Trophoblast cell (in vitro differentiated cells and primary cell): ENCODE results near the gene TRAPPC5.

Experiments used
- DNase-seq, 2 donors: peaks; one replicate each; pipeline ENCODE4 v3.0.0-alpha.2; 2016
- H2AFZ ChIP-seq: 2 replicates; pipeline ENCODE4 v1.6.1; 2013; ENCODE audit warnings: low read length, moderate library complexity, mild to moderate bottlenecking; ENCODE audit not compliant: insufficient read depth, poor library complexity
- H2AK5ac ChIP-seq: 2 replicates; pipeline ENCODE4 v1.6.1; 2013; ENCODE audit warnings: mild to moderate bottlenecking, low read length
- H2BK120ac ChIP-seq: 2 replicates; pipeline ENCODE4 v1.6.1; 2013; ENCODE audit warnings: low read length, mild to moderate bottlenecking, moderate library complexity; ENCODE audit not compliant: insufficient read depth, poor library complexity
- H2BK12ac ChIP-seq: 2 replicates; pipeline ENCODE4 v1.6.1; 2013; ENCODE audit warnings: mild to moderate bottlenecking, low read length, moderate library complexity
- H2BK5ac ChIP-seq: 2 replicates; pipeline ENCODE4 v1.6.1; 2013; ENCODE audit warnings: low read length, low read depth, moderate library complexity, mild to moderate bottlenecking; ENCODE audit not compliant: poor library complexity
- H3K14ac ChIP-seq: 2 replicates; pipeline ENCODE4 v1.6.1; 2013; ENCODE audit warnings: mild to moderate bottlenecking, low read length
- H3K18ac ChIP-seq: 2 replicates; pipeline ENCODE4 v1.6.1; 2013; ENCODE audit warnings: mild to moderate bottlenecking, low read length
- H3K23ac ChIP-seq: 2 replicates; pipeline ENCODE4 v1.6.1; 2013; ENCODE audit warnings: low read length
- H3K27ac ChIP-seq: 2 replicates; pipeline ENCODE4 v1.5.1; 2013; ENCODE audit warnings: low read depth, mild to moderate bottlenecking, inconsistent platforms, low read length, moderate library complexity
- H3K27me3 ChIP-seq: 2 replicates; pipeline ENCODE4 v1.6.1; 2013; ENCODE audit warnings: inconsistent platforms, mild to moderate bottlenecking, low read length, moderate library complexity; ENCODE audit not compliant: insufficient read depth
- H3K36me3 ChIP-seq, 2 experiments: 1 replicate in 1 of 2; 2 replicates in 1 of 2; pipeline ENCODE4 v1.6.1; 2013; ENCODE audit warnings: low read length in 2 of 2, mild to moderate bottlenecking in 2 of 2, moderate library complexity in 1 of 2; ENCODE audit not compliant: insufficient read depth in 2 of 2, control insufficient read depth in 1 of 2
- H3K4ac ChIP-seq: 2 replicates; pipeline ENCODE4 v1.6.1; 2013; ENCODE audit warnings: low read depth, mild to moderate bottlenecking, low read length, moderate library complexity
- H3K4me1 ChIP-seq, 2 experiments: 1 replicate in 1 of 2; 2 replicates in 1 of 2; pipeline ENCODE4 v1.6.1; 2013; ENCODE audit warnings: low read length in 2 of 2, mild to moderate bottlenecking in 2 of 2, moderate library complexity in 1 of 2; ENCODE audit not compliant: insufficient read depth in 2 of 2, control insufficient read depth in 1 of 2
- H3K4me2 ChIP-seq: 2 replicates; pipeline ENCODE4 v1.6.1; 2013; ENCODE audit warnings: inconsistent platforms, mild to moderate bottlenecking, low read length, moderate library complexity
- H3K4me3 ChIP-seq: 2 replicates; pipeline ENCODE4 v1.5.1; 2013; ENCODE audit warnings: mild to moderate bottlenecking, low read depth, low read length, inconsistent platforms
- H3K79me1 ChIP-seq: one replicate; pipeline ENCODE4 v1.6.1; 2013; ENCODE audit warnings: low read length
- H3K79me2 ChIP-seq: 2 replicates; pipeline ENCODE4 v1.6.1; 2013; ENCODE audit warnings: low read length, mild to moderate bottlenecking; ENCODE audit not compliant: control insufficient read depth, insufficient read depth, poor library complexity
- H3K9ac ChIP-seq: 2 replicates; pipeline ENCODE4 v1.6.1; 2013; ENCODE audit warnings: mild to moderate bottlenecking, low read length
- H3K9me3 ChIP-seq: 2 replicates; pipeline ENCODE4 v1.6.1; 2013; ENCODE audit warnings: low read depth, mild to moderate bottlenecking, control low read depth, inconsistent platforms, low read length; ENCODE audit not compliant: insufficient read depth
- H4K12ac ChIP-seq: 2 replicates; pipeline ENCODE4 v1.6.1; 2013; ENCODE audit warnings: low read depth, mild to moderate bottlenecking, low read length, moderate library complexity
- H4K8ac ChIP-seq: 2 replicates; pipeline ENCODE4 v1.6.1; 2013; ENCODE audit warnings: low read depth, mild to moderate bottlenecking, low read length, moderate library complexity
- H4K91ac ChIP-seq: one replicate; pipeline ENCODE4 v1.6.1; 2013; ENCODE audit warnings: low read depth, mild to moderate bottlenecking, low read length, moderate library complexity
- WGBS: extraction: QIAGEN DNeasy Blood & Tissue Kit; methylation state at CpG from one replicate; pipeline ENCODE4 v1.1.7; 2013; ENCODE audit warnings: missing lambda C conversion rate; ENCODE audit not compliant: insufficient read length, insufficient coverage; ENCODE audit errors: extremely low coverage; 5-methylcytosine and 5-hydroxymethylcytosine counted together

TRAPPC5 gene

DNA sequence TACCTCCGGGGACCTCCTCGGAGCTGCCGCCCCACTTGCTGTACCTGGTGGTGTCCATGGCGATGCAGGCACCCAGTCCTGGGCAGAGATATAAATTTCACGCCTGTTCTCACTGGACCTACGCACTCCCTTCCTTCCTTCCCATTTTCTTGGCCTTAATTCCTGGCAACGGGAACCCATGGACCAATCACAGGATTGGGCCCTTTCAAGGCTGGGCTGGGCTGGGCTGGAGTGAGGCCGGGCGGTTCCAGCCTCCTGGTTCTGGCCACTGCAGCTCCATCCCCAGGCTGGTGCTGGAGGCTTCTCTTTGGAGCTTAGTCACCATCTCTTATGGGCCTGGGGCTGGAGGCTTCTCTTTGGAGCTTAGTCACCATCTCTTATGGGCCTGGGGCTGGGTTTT, 51.4 kb downstream of the TRAPPC5 start, which contains the start of gene CLEC4G:
Gene CLEC4G, minus strand, starts transcription at position 66 of the 400 bp plus-strand sequence. Its CDS starts 8 bp downstream, at position 58.
- no peak within 1 kb of the TSS for H3K18ac ChIP-seq

GRCh38 chr19:7733376-7733775, 52.7 kb downstream of the TRAPPC5 start:
- no peak overlapping the region for H2BK5ac ChIP-seq
- H3K27ac ChIP-seq, result no peak overlapping the region
- H2AK5ac ChIP-seq, result no peak overlapping the region
- no peak overlapping the region for H2BK12ac ChIP-seq
- H3K9ac ChIP-seq, result no peak overlapping the region
- H3K79me2 ChIP-seq, result no peaks in the 10 kb centered on the region
- H3K4me1 ChIP-seq, result no peaks in the 10 kb centered on the region
- no peak overlapping the region for H4K8ac ChIP-seq
- H3K14ac ChIP-seq, result no peak overlapping the region
- H3K9me3 ChIP-seq, result peaks cover 8% of the 10 kb centered on the region
- peaks cover 30% of the 10 kb centered on the region for H3K27me3 ChIP-seq
- no peak overlapping the region for H2AFZ ChIP-seq
- no peak overlapping the region for H2BK120ac ChIP-seq
- no peak overlapping the region for H3K18ac ChIP-seq
- H3K79me1 ChIP-seq, result no peaks in the 10 kb centered on the region
- no peak overlapping the region for H3K4me3 ChIP-seq
- H4K12ac ChIP-seq, result no peak overlapping the region
- H4K91ac ChIP-seq, result no peak overlapping the region
- H3K4me2 ChIP-seq, result no peak overlapping the region
- H3K36me3 ChIP-seq, result no peaks in the 10 kb centered on the region
- no peak overlapping the region for H3K4ac ChIP-seq
- WGBS, result no CpG with 5 or more reads among the region's 6 CpGs
- no peak for DNase-seq
- H3K23ac ChIP-seq, result no peak overlapping the region

More for the DNA sequence above, 51.4 kb downstream of the TRAPPC5 start, which contains the start of gene CLEC4G:
- H4K8ac ChIP-seq, result no peak within 1 kb of the TSS
- no peak within 1 kb of the TSS for H2BK5ac ChIP-seq
- H3K4me1 ChIP-seq, result no peaks in the 10 kb centered on the region
- peaks cover 39% of the 10 kb centered on the region for H3K27me3 ChIP-seq
- H3K36me3 ChIP-seq, result no peaks in the 10 kb centered on the region
- H3K4me3 ChIP-seq, result no peak within 1 kb of the TSS
- no peak within 1 kb of the TSS for H2AK5ac ChIP-seq
- WGBS, result no CpG with 5 or more reads among the region's 9 CpGs
- H2BK120ac ChIP-seq, result no peak within 1 kb of the TSS
- no peak within 1 kb of the TSS for H4K12ac ChIP-seq
- no peak within 1 kb of the TSS for H3K23ac ChIP-seq
- no peak for DNase-seq
- no peak within 1 kb of the TSS for H3K14ac ChIP-seq
- no peaks in the 10 kb centered on the region for H3K79me1 ChIP-seq
- no peak within 1 kb of the TSS for H3K4ac ChIP-seq
- no peak within 1 kb of the TSS for H3K9ac ChIP-seq
- peaks cover 8% of the 10 kb centered on the region for H3K9me3 ChIP-seq
- H3K4me2 ChIP-seq, result no peak within 1 kb of the TSS
- H3K79me2 ChIP-seq, result no peaks in the 10 kb centered on the region
- no peak within 1 kb of the TSS for H4K91ac ChIP-seq
- no peak within 1 kb of the TSS for H2AFZ ChIP-seq
- no peak within 1 kb of the TSS for H3K27ac ChIP-seq
- no peak within 1 kb of the TSS for H2BK12ac ChIP-seq

GRCh38 chr19:7734220-7735203, 53.9 kb downstream of the TRAPPC5 start:
- Histone ChIP-seq H3K79me1 (no peaks in the 10 kb centered on the region), H3K4me2 (no peak overlapping the region), H3K4ac (no peak overlapping the region), H2AK5ac (no peak overlapping the region), H3K4me1 (no peaks in the 10 kb centered on the region), H3K23ac (no peak overlapping the region), H2AFZ (no peak overlapping the region), H3K18ac (no peak overlapping the region), H3K4me3 (no peak overlapping the region), H4K91ac (no peak overlapping the region), H2BK12ac (no peak overlapping the region), H3K27ac (no peak overlapping the region), H3K79me2 (no peaks in the 10 kb centered on the region), H3K27me3 (peaks cover 20% of the 10 kb centered on the region), H4K8ac (no peak overlapping the region), H3K9me3 (peaks cover 8% of the 10 kb centered on the region), H3K9ac (no peak overlapping the region), H2BK120ac (no peak overlapping the region), H2BK5ac (no peak overlapping the region), H4K12ac (no peak overlapping the region), H3K14ac (no peak overlapping the region), H3K36me3 (no peaks in the 10 kb centered on the region)
- DNase-seq, result peak in 1 of 2 donors; percentile 13
- WGBS, result no CpG with 5 or more reads among the region's 12 CpGs

- H4K12ac ChIP-seq, result no peak overlapping the region
- no peak overlapping the region for H4K91ac ChIP-seq
- no peak overlapping the region for H2AK5ac ChIP-seq
- H3K27ac ChIP-seq, result no peak overlapping the region
- no peak overlapping the region for H3K14ac ChIP-seq
- H3K18ac ChIP-seq, result no peak overlapping the region
- H2BK12ac ChIP-seq, result no peak overlapping the region
- H3K79me2 ChIP-seq, result no peaks in the 10 kb centered on the region
- no peak overlapping the region for H3K9ac ChIP-seq
- no peak overlapping the region for H3K23ac ChIP-seq
- peaks cover 2% of the 10 kb centered on the region for H3K9me3 ChIP-seq
- no peak overlapping the region for H4K8ac ChIP-seq
- H2AFZ ChIP-seq, result no peak overlapping the region
- H3K36me3 ChIP-seq, result no peaks in the 10 kb centered on the region
- H2BK120ac ChIP-seq, result no peak overlapping the region
- no peak overlapping the region for H3K4ac ChIP-seq
- H2BK5ac ChIP-seq, result no peak overlapping the region
- DNase-seq, result no peak
- no peak overlapping the region for H3K4me2 ChIP-seq
- no peaks in the 10 kb centered on the region for H3K4me1 ChIP-seq
- H3K27me3 ChIP-seq, result peaks cover 4% of the 10 kb centered on the region
- H3K79me1 ChIP-seq, result no peaks in the 10 kb centered on the region
- no CpG with 5 or more reads among the region's 1 CpG for WGBS
- H3K4me3 ChIP-seq, result no peak overlapping the region
These were observed 55.5 kb downstream of the TRAPPC5 start for GRCh38 chr19:7736148-7736547.
